Stimulated activated CD4-positive, alpha-beta T cell treated with anti-CD3 and anti-CD28 coated beads, Interleukin-1b, Interleukin-23, amount 100 ng/mL, for 4 hours (primary cell): Measurements from ENCODE around the gene TARBP1.

ENCODE experiments used
- DNase-seq, 2 donors: peaks; one replicate each; pipeline ENCODE4 v3.0.0-alpha.2; 2020; ENCODE audit warnings: low read depth in 2 of 2

TARBP1 gene

GRCh38 chr1:234348964-234349363, 130.0 kb downstream of the TARBP1 start:
- DNase-seq: no peak

- DNase-seq: no peak
These were observed 133.7 kb downstream of the TARBP1 start for GRCh38 chr1:234345237-234345636.

GRCh38 chr1:234342774-234343173, 136.2 kb downstream of the TARBP1 start:
- no peak for DNase-seq
